Measurements from ENCODE around the gene TLR4. TPM values are rescaled to one million over a fixed set of nuclear protein-coding genes. Genes with fewer than 3 reads are reported as not detected.
A peak's percentile ranks its signal among the peaks of the same experiment; 100 is the strongest.

Gene TLR4
- total RNA-seq, 4 donors from 2014 or later, result 14.0 to 33.1 (median 21.9) TPM

GRCh38 chr9:117703537-117703936, 666 bp upstream of the TLR4 start:
- 77 to 82% methylated on average over 3 of the region's 3 CpGs for WGBS, 2 donors
- TF ChIP-seq CTCF (IDR thresholded peaks at IDR 0.05) (no peak), POLR2A (IDR thresholded peaks at IDR 0.05) (no peak), EP300 (IDR thresholded peaks at IDR 0.05) (no peak)
- Histone ChIP-seq H3K4me3 (peak overlapping the region in 2 of 4 donors; percentile 46 to 54), H3K36me3 (no peaks in the 10 kb centered on the region), H3K27ac (peak overlapping the region; percentile 53 to 88 (median 81)), H3K4me1 (peaks cover 0 to 28% (median 7%) of the 10 kb centered on the region in 4 donors), H3K9me3 (no peaks in the 10 kb centered on the region), H3K27me3 (no peaks in the 10 kb centered on the region)
- DNase-seq (ENCODE audit: low spot score in 2 of 2), result no peak

GRCh38 chr9:117704597-117704996, 394 bp downstream of the TLR4 start:
- H3K9me3 ChIP-seq, result no peaks in the 10 kb centered on the region

GRCh38 chr9:117705386-117705785, 1.2 kb downstream of the TLR4 start:
- Histone ChIP-seq H3K4me3 (peak overlapping the region; percentile 7 to 54 (median 38)), H3K9me3 (no peaks in the 10 kb centered on the region), H3K27ac (peak overlapping the region in 3 of 4 donors; percentile 76 to 88 (median 86)), H3K27me3 (no peaks in the 10 kb centered on the region), H3K36me3 (no peaks in the 10 kb centered on the region), H3K4me1 (peaks cover 0 to 28% (median 7%) of the 10 kb centered on the region in 4 donors)
- DNase-seq (ENCODE audit: low spot score in 2 of 2), result no peak
- no peak for TF ChIP-seq POLR2A (IDR thresholded peaks at IDR 0.05)
- no peak for TF ChIP-seq EP300 (IDR thresholded peaks at IDR 0.05)
- no peak for TF ChIP-seq CTCF (IDR thresholded peaks at IDR 0.05)
- 62 to 82% methylated on average over 2 of the region's 2 CpGs for WGBS, 2 donors

More at GRCh38 chr9:117704597-117704996, 394 bp downstream of the TLR4 start:
- H3K4me1 ChIP-seq, result peaks cover 0 to 28% (median 7%) of the 10 kb centered on the region in 4 donors
- peak overlapping the region; percentile 53 to 88 (median 81) for H3K27ac ChIP-seq
- 57 to 85% methylated on average over 1 of the region's 1 CpG for WGBS, 2 donors
- no peak for TF ChIP-seq CTCF (IDR thresholded peaks at IDR 0.05)
- TF ChIP-seq EP300 (IDR thresholded peaks at IDR 0.05), result no peak
- no peak for TF ChIP-seq POLR2A (IDR thresholded peaks at IDR 0.05)
- no peaks in the 10 kb centered on the region for H3K36me3 ChIP-seq
- H3K27me3 ChIP-seq, result no peaks in the 10 kb centered on the region
- peak overlapping the region; percentile 11 to 54 (median 38) for H3K4me3 ChIP-seq
- no peak for DNase-seq (ENCODE audit: low spot score in 2 of 2)

- Histone ChIP-seq H3K36me3 (peaks cover 0 to 8% (median 1%) of the 10 kb centered on the region in 3 donors), H3K9me3 (no peaks in the 10 kb centered on the region), H3K27ac (peak overlapping the region in 2 of 4 donors; percentile 33 to 88), H3K4me1 (peaks cover 0 to 28% (median 7%) of the 10 kb centered on the region in 4 donors), H3K27me3 (no peaks in the 10 kb centered on the region), H3K4me3 (peak overlapping the region in 2 of 4 donors; percentile 4 to 54)
- 52 to 62% methylated on average over 4 of the region's 4 CpGs for WGBS, 2 donors
- DNase-seq (ENCODE audit: low spot score in 2 of 2), result no peak
- no peak for TF ChIP-seq POLR2A (IDR thresholded peaks at IDR 0.05)
- TF ChIP-seq CTCF (IDR thresholded peaks at IDR 0.05), result no peak
- no peak for TF ChIP-seq EP300 (IDR thresholded peaks at IDR 0.05)
These were observed 2.4 kb downstream of the TLR4 start for GRCh38 chr9:117706421-117707116.

- 37 to 50% methylated on average over 1 of the region's 1 CpG for WGBS, 2 donors
- H3K9me3 ChIP-seq, result no peaks in the 10 kb centered on the region
- no peaks in the 10 kb centered on the region for H3K27me3 ChIP-seq
- DNase-seq (ENCODE audit: low spot score in 2 of 2), result no peak
- peaks cover 0 to 18% (median 5%) of the 10 kb centered on the region in 3 donors for H3K36me3 ChIP-seq
- no peak for TF ChIP-seq CTCF (IDR thresholded peaks at IDR 0.05)
- peaks cover 0 to 28% (median 7%) of the 10 kb centered on the region in 4 donors for H3K4me1 ChIP-seq
- H3K4me3 ChIP-seq, result peak overlapping the region in 1 of 4 donors; percentile 54
- no peak overlapping the region for H3K27ac ChIP-seq
These were observed 3.4 kb downstream of the TLR4 start for GRCh38 chr9:117707561-117707960.

Measured in tibial nerve (tissue), 4 donors.